ENCODE data around the gene PSD. TPM values are rescaled to one million over a fixed set of nuclear protein-coding genes. Genes with fewer than 3 reads are reported as not detected.

The PSD gene
- total and polyA plus RNA-seq, 10 of the 15 experiments (the other 5 are each of a cell fraction or from before 2014, with no cell fraction given): 0.11 to 2.0 (median 0.49) TPM; not detected in 2

- H4K20me1 ChIP-seq (ENCODE audit: control insufficient read depth, insufficient read depth): no peaks in the 10 kb centered on the region
- H3K4me3 ChIP-seq: peak overlapping the region; percentile 100
- peaks cover 9 to 18% of the 10 kb centered on the region in 2 experiments for H3K36me3 ChIP-seq (ENCODE audit: control insufficient read depth in 2 of 2, insufficient read depth in 2 of 2, low read length in 1 of 2)
- under 1% methylated on average over 35 of the region's 35 CpGs for WGBS (ENCODE audit: insufficient coverage, insufficient replicate concordance, low lambda C conversion rate, missing lambda C conversion rate)
- H2AFZ ChIP-seq (ENCODE audit: control insufficient read depth, low read depth, low read length): peak overlapping the region; percentile 62
- H3K79me2 ChIP-seq (ENCODE audit: control insufficient read depth, insufficient read depth, low read length): peaks cover 53% of the 10 kb centered on the region
- SMC1A ChIA-PET (ENCODE audit: uncharacterized antibody, unreplicated experiment): interaction anchor here (0.6 to 3.8 kb wide), 4 partner anchors 11 to 205 kb away, joined by 3 to 23 read pairs (median 4); partner anchors contain the start of gene FBXL15
- intact Hi-C loops (cut with micrococcal nuclease; ENCODE audit: unreplicated experiment) (loop anchor here (1.0 to 10.0 kb wide), 6 partner anchors 26 to 250 kb away; partner anchors contain the start of genes SUFU and TRIM8), in situ Hi-C loops (cut with MboI) (no loop called here)
- no peak for DNase-seq (ENCODE audit: low read depth, low spot score)
- POLR2A ChIA-PET: interaction anchor here (0.5 to 6.1 kb wide), 18 partner anchors 11 to 1141 kb away, joined by 3 to 44 read pairs (median 4); partner anchors contain the start of genes ACTR1A, C10orf95, CUEDC2 and FBXL15
- peaks cover 21% of the 10 kb centered on the region for H3K4me1 ChIP-seq (ENCODE audit: control insufficient read depth, insufficient read depth, low read length)
- RAD21 ChIA-PET (ENCODE audit: unreplicated experiment): interaction anchor here (0.7 to 5.8 kb wide), 8 partner anchors 9 to 189 kb away, joined by 3 to 33 read pairs (median 3); partner anchors contain the start of genes C10orf95 and GBF1
- no TSS peak for BruUV-seq (replicated peaks)
- peak; percentile 9 for ATAC-seq
- FAIRE-seq: no peak
- H3K4me2 ChIP-seq (ENCODE audit: control insufficient read depth, insufficient read depth): peak overlapping the region; percentile 64
- peak overlapping the region; percentile 93 for H3K27ac ChIP-seq (ENCODE audit: control insufficient read depth, insufficient read depth)
- CTCF ChIA-PET: interaction anchor here (0.7 to 12.1 kb wide), 9 partner anchors 9 to 376 kb away, joined by 3 to 90 read pairs (median 16); partner anchors contain the start of gene FBXL15
- H3K27me3 ChIP-seq (replicated peaks in 1 of 2; ENCODE audit: control insufficient read depth in 2 of 2, insufficient read depth in 2 of 2, low read length in 1 of 2): no peaks in the 10 kb centered on the region
- no peaks in the 10 kb centered on the region; the same call in 2 of the 3 replicates for H3K9me3 ChIP-seq (replicated peaks; ENCODE audit: control insufficient read depth, insufficient read depth, low read length)
- peak overlapping the region; percentile 99 for H3K9ac ChIP-seq (ENCODE audit: control insufficient read depth, insufficient read depth, low read length)
- TF ChIP-seq BHLHE40 (IDR thresholded peaks at IDR 0.05; ENCODE audit: borderline replicate concordance in 1 of 2, low read depth in 2 of 2, low read length in 1 of 2) (0 out of 4 replicates have a peak, but pooled peaks of 1 of the 2 experiments have one; percentile 2), TARDBP (IDR thresholded peaks at IDR 0.05; ENCODE audit: borderline replicate concordance) (no peak), BCLAF1 (IDR thresholded peaks at IDR 0.05) (no peak), STAT3 (IDR thresholded peaks at IDR 0.05; ENCODE audit: low read depth, low read length) (no peak), NRF1 (conservative IDR thresholded peaks at IDR 0.05; ENCODE audit: low read depth, low read length) (no peak), ZNF592 (IDR thresholded peaks at IDR 0.05) (no peak), ZBTB40 (IDR thresholded peaks at IDR 0.05; ENCODE audit: borderline replicate concordance) (no peak), POLR2AphosphoS5 (IDR thresholded peaks at IDR 0.05; ENCODE audit: low read length) (peak; percentile 89), NBN (IDR thresholded peaks at IDR 0.05) (no peak; the same call in 1 of the 2 replicates), BRCA1 (IDR thresholded peaks at IDR 0.05; ENCODE audit: low read depth, low read length) (no peak)
Observed at GRCh38 chr10:102394801-102395399, 23.7 kb downstream of the PSD start.

Data from GM12878 (cell line).